ENCODE measurements around the gene ACTL10. TPM values are rescaled to one million over a fixed set of nuclear protein-coding genes. Genes with fewer than 3 reads are reported as not detected.

The ACTL10 gene
- polyA plus RNA-seq, 2 of the 4 experiments (the other 2 are of a cell fraction) = not detected

- ATAC-seq (no peak), FAIRE-seq (no peak), DNase-seq (ENCODE audit: low read depth in 1 of 2, low spot score in 1 of 2) (no peak)
- TF ChIP-seq ZSCAN20 (CRISPR knock-in tag; IDR thresholded peaks at IDR 0.05) (no peak), CBX8 (IDR thresholded peaks at IDR 0.05) (no peak), CHD2 (IDR thresholded peaks at IDR 0.05; ENCODE audit: low read length, partially characterized antibody) (no peak), JUNB (IDR thresholded peaks at IDR 0.05) (no peak), ZFP36 (IDR thresholded peaks at IDR 0.05; ENCODE audit: borderline replicate concordance, partially characterized antibody) (no peak), RFX5 (IDR thresholded peaks at IDR 0.05) (no peak)
- TF ChIP-seq, protein P1, sequence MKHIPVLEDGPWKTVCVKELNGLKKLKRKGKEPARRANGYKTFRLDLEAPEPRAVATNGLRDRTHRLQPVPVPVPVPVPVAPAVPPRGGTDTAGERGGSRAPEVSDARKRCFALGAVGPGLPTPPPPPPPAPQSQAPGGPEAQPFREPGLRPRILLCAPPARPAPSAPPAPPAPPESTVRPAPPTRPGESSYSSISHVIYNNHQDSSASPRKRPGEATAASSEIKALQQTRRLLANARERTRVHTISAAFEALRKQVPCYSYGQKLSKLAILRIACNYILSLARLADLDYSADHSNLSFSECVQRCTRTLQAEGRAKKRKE (CRISPR knock-in tag; IDR thresholded peaks at IDR 0.05; ENCODE audit: low read depth) = no peak
- Histone ChIP-seq H3K27ac (no peak overlapping the region), H3K4me2 (no peak overlapping the region), H3K4me1 (peaks cover 24% of the 10 kb centered on the region), H3K4me3 (no peak overlapping the region), H3K9me3 (no peaks in the 10 kb centered on the region)
- 97% methylated on average over 11 of the region's 11 CpGs for WGBS (ENCODE audit: missing lambda C conversion rate)
- ChIA-PET CTCF (interaction anchor here (0.9 kb wide), 1 partner anchor 13 kb away, joined by 7 read pairs; no protein-coding TSS in a partner anchor), POLR2A (no interaction called here)
These were observed 40.9 kb downstream of the ACTL10 start for GRCh38 chr20:33707668-33708067.

DNA sequence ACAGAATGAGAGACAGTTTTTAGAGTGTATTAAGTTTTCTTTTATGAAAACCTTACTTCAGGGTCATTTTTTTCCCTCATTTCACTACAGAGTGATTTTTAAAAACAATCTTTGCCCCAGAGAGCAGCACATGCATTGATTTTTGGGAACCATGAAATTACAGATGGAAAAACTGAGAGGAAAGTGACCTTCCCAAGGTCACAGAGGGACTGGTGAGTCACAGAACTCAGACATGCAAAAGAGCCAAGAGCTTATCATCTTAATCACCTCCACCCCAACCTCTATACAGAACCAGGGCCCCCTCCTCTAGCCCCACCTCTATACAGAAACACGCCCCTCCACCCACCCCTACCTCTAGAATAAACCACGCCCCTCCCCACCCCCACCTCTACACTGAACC lies 42.7 kb downstream of the ACTL10 start:
- H3K9me3 ChIP-seq = no peaks in the 10 kb centered on the region
- no peak for TF ChIP-seq HOXB13 (CRISPR knock-in tag; IDR thresholded peaks at IDR 0.05; ENCODE audit: low read depth)
- peak; percentile 73; the same call in 1 of the 2 replicates for TF ChIP-seq ESRRA (IDR thresholded peaks at IDR 0.05; ENCODE audit: borderline replicate concordance, low read length)
- H3K4me2 ChIP-seq = no peak overlapping the region
- H3K27ac ChIP-seq = peak overlapping the region in 1 of 2 experiments; percentile 46; a peak in 1 of 6 replicates
- no peak for FAIRE-seq
- 71% methylated on average over 1 of the region's 2 CpGs for WGBS (ENCODE audit: missing lambda C conversion rate)
- H3K4me3 ChIP-seq = no peak overlapping the region
- no peak for DNase-seq (ENCODE audit: low read depth in 1 of 2, low spot score in 1 of 2)
- POLR2A ChIA-PET = no interaction called here
- CTCF ChIA-PET = interaction anchor here (0.6 to 1.4 kb wide), 3 partner anchors 11 to 1167 kb away, joined by 3 to 5 read pairs (median 3); partner anchors contain the start of gene PXMP4
- no peak for ATAC-seq
- peaks cover 24% of the 10 kb centered on the region for H3K4me1 ChIP-seq

GRCh38 chr20:33709905-33710541 lies 43.3 kb downstream of the ACTL10 start:
- CTCF ChIA-PET = no interaction called here
- FAIRE-seq (no peak), DNase-seq (ENCODE audit: low read depth in 1 of 2, low spot score in 1 of 2) (no peak), ATAC-seq (no peak)
- no peak overlapping the region for H3K4me3 ChIP-seq
- peak overlapping the region in 1 of 2 experiments; percentile 46; a peak in 1 of 6 replicates for H3K27ac ChIP-seq
- POLR2A ChIA-PET = no interaction called here
- H3K9me3 ChIP-seq = no peaks in the 10 kb centered on the region
- peaks cover 24% of the 10 kb centered on the region for H3K4me1 ChIP-seq
- 76% methylated on average over 11 of the region's 16 CpGs for WGBS (ENCODE audit: missing lambda C conversion rate)
- TF ChIP-seq NPAS2 (CRISPR knock-in tag; IDR thresholded peaks at IDR 0.05; ENCODE audit: borderline replicate concordance) = no peak
- TF ChIP-seq, protein P2, sequence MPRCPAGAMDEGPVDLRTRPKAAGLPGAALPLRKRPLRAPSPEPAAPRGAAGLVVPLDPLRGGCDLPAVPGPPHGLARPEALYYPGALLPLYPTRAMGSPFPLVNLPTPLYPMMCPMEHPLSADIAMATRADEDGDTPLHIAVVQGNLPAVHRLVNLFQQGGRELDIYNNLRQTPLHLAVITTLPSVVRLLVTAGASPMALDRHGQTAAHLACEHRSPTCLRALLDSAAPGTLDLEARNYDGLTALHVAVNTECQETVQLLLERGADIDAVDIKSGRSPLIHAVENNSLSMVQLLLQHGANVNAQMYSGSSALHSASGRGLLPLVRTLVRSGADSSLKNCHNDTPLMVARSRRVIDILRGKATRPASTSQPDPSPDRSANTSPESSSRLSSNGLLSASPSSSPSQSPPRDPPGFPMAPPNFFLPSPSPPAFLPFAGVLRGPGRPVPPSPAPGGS (IDR thresholded peaks at IDR 0.05) = no peak
- H3K4me2 ChIP-seq = peak overlapping the region; percentile 22; the same call in 2 of the 3 replicates

DNA sequence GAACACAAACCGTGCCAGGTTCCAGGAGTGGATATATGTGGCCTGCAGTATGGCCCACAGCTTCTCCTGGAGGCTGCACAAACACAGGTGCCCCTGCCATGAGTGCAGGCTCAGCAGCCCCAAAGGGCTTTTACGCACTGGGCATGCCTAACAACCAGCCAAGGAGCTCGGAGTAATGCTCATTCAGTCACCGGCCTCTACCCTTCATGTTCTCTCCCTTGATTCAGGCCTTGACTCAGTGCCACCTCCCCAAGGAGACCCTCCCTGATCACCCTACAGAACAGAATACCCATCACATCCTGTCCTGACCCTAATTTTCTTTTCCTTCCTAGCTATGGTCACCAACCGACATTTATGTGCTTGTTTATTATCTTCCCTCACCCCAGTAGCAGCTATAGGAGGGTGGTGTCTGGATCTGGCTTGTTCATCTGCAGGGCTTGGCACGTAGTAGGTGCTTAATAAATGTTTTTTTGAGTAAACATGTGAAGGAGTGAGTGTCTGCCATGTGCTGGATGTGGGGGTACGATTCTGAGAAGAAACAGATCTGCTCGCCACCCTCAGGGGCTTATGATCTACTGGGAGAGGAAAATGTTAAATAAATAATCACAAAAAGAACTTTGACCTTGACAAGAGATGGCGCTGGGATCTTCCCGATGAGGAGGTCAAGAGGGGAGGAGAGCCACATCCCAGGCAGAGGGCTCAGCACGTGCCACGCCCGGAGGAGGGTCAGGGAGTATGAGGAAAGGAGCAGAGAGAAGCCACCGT lies 44.1 kb downstream of the ACTL10 start:
- ATAC-seq (no peak), FAIRE-seq (no peak), DNase-seq (ENCODE audit: low read depth in 1 of 2, low spot score in 1 of 2) (no peak)
- Histone ChIP-seq H3K4me3 (no peak overlapping the region), H3K9me3 (no peaks in the 10 kb centered on the region), H3K4me1 (peaks cover 24% of the 10 kb centered on the region), H3K4me2 (peak overlapping the region; percentile 42), H3K27ac (no peak overlapping the region)
- ChIA-PET POLR2A (no interaction called here), CTCF (no interaction called here)
- TF ChIP-seq NPAS2 (CRISPR knock-in tag; IDR thresholded peaks at IDR 0.05; ENCODE audit: borderline replicate concordance) = no peak
- TF ChIP-seq ESRRA (IDR thresholded peaks at IDR 0.05; ENCODE audit: borderline replicate concordance, low read length) = 0 out of 2 replicates have a peak, but pooled peaks have one; percentile 3
- WGBS (ENCODE audit: missing lambda C conversion rate) = 63% methylated on average over 14 of the region's 14 CpGs

- H3K9me3 ChIP-seq = no peaks in the 10 kb centered on the region
- H3K4me2 ChIP-seq = peak overlapping the region; percentile 42
- FAIRE-seq (no peak), DNase-seq (ENCODE audit: low read depth in 1 of 2, low spot score in 1 of 2) (no peak), ATAC-seq (no peak)
- ChIA-PET CTCF (interaction anchor here (0.6 kb wide), 1 partner anchor 397 kb away, joined by 4 read pairs; no protein-coding TSS in a partner anchor), POLR2A (no interaction called here)
- H3K27ac ChIP-seq = no peak overlapping the region
- WGBS (ENCODE audit: missing lambda C conversion rate) = 92% methylated on average over 1 of the region's 1 CpG
- H3K4me3 ChIP-seq = no peak overlapping the region
- peaks cover 24% of the 10 kb centered on the region for H3K4me1 ChIP-seq
- TF ChIP-seq, protein P3, sequence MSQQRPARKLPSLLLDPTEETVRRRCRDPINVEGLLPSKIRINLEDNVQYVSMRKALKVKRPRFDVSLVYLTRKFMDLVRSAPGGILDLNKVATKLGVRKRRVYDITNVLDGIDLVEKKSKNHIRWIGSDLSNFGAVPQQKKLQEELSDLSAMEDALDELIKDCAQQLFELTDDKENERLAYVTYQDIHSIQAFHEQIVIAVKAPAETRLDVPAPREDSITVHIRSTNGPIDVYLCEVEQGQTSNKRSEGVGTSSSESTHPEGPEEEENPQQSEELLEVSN (IDR thresholded peaks at IDR 0.05; ENCODE audit: borderline replicate concordance, low read depth) = no peak
- TF ChIP-seq HEYL (CRISPR knock-in tag; IDR thresholded peaks at IDR 0.05) (no peak), RARB (CRISPR knock-in tag; IDR thresholded peaks at IDR 0.05) (no peak), HOXA7 (CRISPR knock-in tag; IDR thresholded peaks at IDR 0.05) (no peak), CBX2 (IDR thresholded peaks at IDR 0.05; ENCODE audit: borderline replicate concordance, low read depth) (no peak), ZSCAN20 (CRISPR knock-in tag; IDR thresholded peaks at IDR 0.05) (no peak), HOXB13 (CRISPR knock-in tag; IDR thresholded peaks at IDR 0.05; ENCODE audit: low read depth) (no peak), FOSB (CRISPR knock-in tag; IDR thresholded peaks at IDR 0.05) (no peak), PHF8 (IDR thresholded peaks at IDR 0.05; ENCODE audit: borderline replicate concordance, low read depth) (no peak), JUNB (IDR thresholded peaks at IDR 0.05) (no peak), NFE2L2 (conservative IDR thresholded peaks at IDR 0.05; ENCODE audit: low read length) (no peak), CHD2 (IDR thresholded peaks at IDR 0.05; ENCODE audit: low read length, partially characterized antibody) (no peak), EHF (CRISPR knock-in tag; IDR thresholded peaks at IDR 0.05) (no peak), JUN (IDR thresholded peaks at IDR 0.05) (no peak)
- TF ChIP-seq, protein P1 (CRISPR knock-in tag; IDR thresholded peaks at IDR 0.05; ENCODE audit: low read depth) = no peak
These were observed 44.6 kb downstream of the ACTL10 start for GRCh38 chr20:33711446-33711738.

Data from A549 (cell line).